H9 (cell line): ENCODE measurements around the gene HAUS8. TPM values are rescaled to one million over a fixed set of nuclear protein-coding genes. Genes with fewer than 3 reads are reported as not detected.

Experiments used
- DNase-seq: peaks from one replicate; pipeline ENCODE4 v3.0.0-alpha.2; 2017
- H2AFZ ChIP-seq: one replicate; pipeline ENCODE4 v1.6.1; 2013; ENCODE audit warnings: mild to moderate bottlenecking, low read length, control low read depth, moderate library complexity
- H2AK5ac ChIP-seq: 2 replicates; pipeline ENCODE4 v1.6.1; 2013; ENCODE audit warnings: low read length, control low read depth, mixed read lengths; ENCODE audit not compliant: insufficient read length
- H2BK120ac ChIP-seq: one replicate; pipeline ENCODE4 v1.6.1; 2013; ENCODE audit warnings: low read depth, mild to moderate bottlenecking, low read length, control low read depth, inconsistent platforms; ENCODE audit not compliant: poor library complexity, severe bottlenecking
- H2BK12ac ChIP-seq: 2 replicates; pipeline ENCODE4 v1.6.1; 2013; ENCODE audit warnings: low read length, control low read depth, mixed read lengths, low read depth; ENCODE audit not compliant: insufficient read length
- H2BK15ac ChIP-seq: 2 replicates; pipeline ENCODE4 v1.6.1; 2013; ENCODE audit warnings: low read depth, low read length, control low read depth
- H2BK20ac ChIP-seq: one replicate; pipeline ENCODE4 v1.6.1; 2013; ENCODE audit warnings: low read depth, mild to moderate bottlenecking, low read length, control low read depth, inconsistent platforms; ENCODE audit not compliant: poor library complexity, severe bottlenecking
- H2BK5ac ChIP-seq: 2 replicates; pipeline ENCODE4 v1.6.1; 2013; ENCODE audit warnings: low read length, control low read depth, mixed read lengths; ENCODE audit not compliant: insufficient read length
- H3K14ac ChIP-seq: 2 replicates; pipeline ENCODE4 v1.6.1; 2013; ENCODE audit warnings: low read length, control low read depth; ENCODE audit not compliant: insufficient read depth
- H3K18ac ChIP-seq: 2 replicates; pipeline ENCODE4 v1.6.1; 2013; ENCODE audit warnings: low read depth, mild to moderate bottlenecking, mixed read lengths, low read length, control low read depth; ENCODE audit not compliant: insufficient read length
- H3K23ac ChIP-seq: 2 replicates; pipeline ENCODE4 v1.6.1; 2013; ENCODE audit warnings: low read length, control low read depth, mixed read lengths, low read depth; ENCODE audit not compliant: insufficient read length
- H3K23me2 ChIP-seq: 2 replicates; pipeline ENCODE4 v1.6.1; 2013; ENCODE audit warnings: low read depth, mild to moderate bottlenecking, mixed read lengths, low read length, control low read depth; ENCODE audit not compliant: insufficient read length, poor library complexity, severe bottlenecking
- H3K27ac ChIP-seq: 2 replicates; pipeline ENCODE4 v1.5.1; 2013; ENCODE audit warnings: low read length, control low read depth, mixed read lengths, low read depth; ENCODE audit not compliant: insufficient read length
- H3K27me3 ChIP-seq: 2 replicates; pipeline ENCODE4 v1.6.1; 2013; ENCODE audit warnings: low read length, control low read depth, inconsistent platforms; ENCODE audit not compliant: insufficient read depth
- H3K4ac ChIP-seq: 2 replicates; pipeline ENCODE4 v1.6.1; 2013; ENCODE audit warnings: low read depth, mild to moderate bottlenecking, control low read depth, inconsistent platforms, low read length, moderate library complexity
- H3K4me1 ChIP-seq: 2 replicates; pipeline ENCODE4 v1.6.1; 2013; ENCODE audit warnings: low read length, control low read depth, inconsistent platforms; ENCODE audit not compliant: insufficient read depth
- H3K4me2 ChIP-seq: 2 replicates; pipeline ENCODE4 v1.6.1; 2013; ENCODE audit warnings: low read length, control low read depth, mixed read lengths; ENCODE audit not compliant: insufficient read length, insufficient read depth
- H3K56ac ChIP-seq: 2 replicates; pipeline ENCODE4 v1.6.1; 2013; ENCODE audit warnings: low read depth, mild to moderate bottlenecking, mixed read lengths, low read length, control low read depth; ENCODE audit not compliant: insufficient read length
- H3K79me1 ChIP-seq: 2 replicates; pipeline ENCODE4 v1.6.1; 2013; ENCODE audit warnings: low read depth, mild to moderate bottlenecking, moderate library complexity, low read length, control low read depth, inconsistent platforms; ENCODE audit not compliant: insufficient read depth, poor library complexity, severe bottlenecking
- H3K79me2 ChIP-seq: 2 replicates; pipeline ENCODE4 v1.6.1; 2013; ENCODE audit warnings: low read length, control low read depth, inconsistent platforms; ENCODE audit not compliant: insufficient read depth
- H3K9ac ChIP-seq: 2 replicates; pipeline ENCODE4 v1.6.1; 2013; ENCODE audit warnings: low read length, control low read depth, mixed read lengths; ENCODE audit not compliant: insufficient read length; ENCODE audit errors: extremely low read depth
- H3K9me3 ChIP-seq: one replicate; pipeline ENCODE4 v1.6.1; 2013; ENCODE audit warnings: low read depth, low read length, inconsistent platforms; ENCODE audit not compliant: control insufficient read depth
- H3T11ph ChIP-seq: one replicate; pipeline ENCODE4 v1.6.1; 2013; ENCODE audit warnings: mild to moderate bottlenecking, low read length, control low read depth, inconsistent platforms
- H4K20me1 ChIP-seq: one replicate; pipeline ENCODE4 v1.6.1; 2013; ENCODE audit not compliant: control insufficient read depth, insufficient read length, insufficient read depth
- H4K5ac ChIP-seq: 2 replicates; pipeline ENCODE4 v1.6.1; 2013; ENCODE audit warnings: low read depth, mild to moderate bottlenecking, mixed read lengths, low read length, control low read depth; ENCODE audit not compliant: insufficient read length
- H4K8ac ChIP-seq: replicated peaks from 2 replicates; pipeline ENCODE4 v1.6.1; 2013; ENCODE audit warnings: low read length, control low read depth, mixed read lengths, low read depth; ENCODE audit not compliant: insufficient read length
- H4K91ac ChIP-seq: 2 replicates; pipeline ENCODE4 v1.6.1; 2013; ENCODE audit warnings: low read depth, mild to moderate bottlenecking, moderate library complexity, mixed read lengths, low read length, control low read depth; ENCODE audit not compliant: insufficient read length
- H3K27ac Mint-ChIP-seq, 3 experiments: 2 replicates in 2 of 3; 3 replicates in 1 of 3; pipeline ENCODE4 v1.8.0; 2020 to 2021; ENCODE audit warnings: mixed read lengths in 3 of 3, mild to moderate bottlenecking in 1 of 3, moderate library complexity in 1 of 3
- H3K27me3 Mint-ChIP-seq: 2 replicates; pipeline ENCODE4 v1.8.0; 2021; ENCODE audit warnings: low read depth, mild to moderate bottlenecking, moderate library complexity, mixed read lengths
- H3K36me3 Mint-ChIP-seq, 3 experiments: 2 replicates in 2 of 3; 3 replicates in 1 of 3; pipeline ENCODE4 v1.8.0; 2020 to 2021; ENCODE audit warnings: low read depth in 3 of 3, mixed read lengths in 3 of 3; ENCODE audit not compliant: insufficient read depth in 1 of 3
- H3K4me1 Mint-ChIP-seq, 2 experiments: 2 replicates each; pipeline ENCODE4 v1.8.0; 2020; ENCODE audit warnings: mixed read lengths in 2 of 2
- H3K4me3 Mint-ChIP-seq, 2 experiments: 2 replicates in 1 of 2; 3 replicates in 1 of 2; pipeline ENCODE4 v1.8.0; 2020 to 2021; ENCODE audit warnings: mild to moderate bottlenecking in 2 of 2, mixed read lengths in 2 of 2, moderate library complexity in 1 of 2
- H3K9me3 Mint-ChIP-seq, 2 experiments: 2 replicates in 1 of 2; 3 replicates in 1 of 2; pipeline ENCODE4 v1.8.0; 2020; ENCODE audit warnings: mild to moderate bottlenecking in 2 of 2, mixed read lengths in 2 of 2, moderate library complexity in 1 of 2
- CTCF ChIP-seq: fragments of 200-600 bp; sonication (generic); conservative IDR thresholded peaks from 3 replicates; pipeline ENCODE4 v1.8.0; 2021; ENCODE audit warnings: antibody characterized with exemption, mild to moderate bottlenecking
- WGBS: extraction: QIAGEN DNeasy Blood & Tissue Kit; methylation state at CpG from one replicate; pipeline ENCODE4 v1.1.7; 2013; ENCODE audit warnings: missing lambda C conversion rate, low lambda C conversion rate, mixed read lengths; ENCODE audit not compliant: insufficient read length; ENCODE audit errors: extremely low coverage; 5-methylcytosine and 5-hydroxymethylcytosine counted together
- total RNA-seq: library from RNA; stranded (reverse); gene quantifications from 2 replicates; pipeline ENCODE4 v1.2.1, GENCODE V29; 2021

HAUS8 gene
- total RNA-seq, 1 experiment from 2014 or later: 27.8 TPM

- no peak overlapping the region for H2BK5ac ChIP-seq
- H4K8ac ChIP-seq: no peak overlapping the region
- no peak overlapping the region for H2BK15ac ChIP-seq
- WGBS: no CpG with 5 or more reads among the region's 9 CpGs
- no peaks in the 10 kb centered on the region for H3K4me1 ChIP-seq
- no peaks in the 10 kb centered on the region for H3K79me1 ChIP-seq
- Mint-ChIP-seq H3K27ac (peak overlapping the region in 1 of 3 experiments; percentile 7; a peak in 2 of 7 replicates), H3K9me3 (no peaks in the 10 kb centered on the region), H3K27me3 (no peaks in the 10 kb centered on the region), H3K4me1 (peaks cover 4 to 9% of the 10 kb centered on the region in 2 experiments; a peak in 3 of 4 replicates), H3K4me3 (no peak overlapping the region), H3K36me3 (peaks cover 8 to 10% (median 9%) of the 10 kb centered on the region in 3 experiments; a peak in 5 of 7 replicates)
- H3K14ac ChIP-seq: no peak overlapping the region
- no peak overlapping the region for H4K5ac ChIP-seq
- no peaks in the 10 kb centered on the region for H3K27me3 ChIP-seq
- no peak overlapping the region for H3K23ac ChIP-seq
- H3T11ph ChIP-seq: no peak overlapping the region
- no peak for DNase-seq
- no peak for TF ChIP-seq CTCF
- H3K18ac ChIP-seq: no peak overlapping the region
- peaks cover 9% of the 10 kb centered on the region; the same call in 1 of the 2 replicates for H3K79me2 ChIP-seq
- no peak overlapping the region for H3K4ac ChIP-seq
- H2AK5ac ChIP-seq: no peak overlapping the region
- no peak overlapping the region for H4K91ac ChIP-seq
- H3K27ac ChIP-seq: no peak overlapping the region
- H2AFZ ChIP-seq: no peak overlapping the region
- H3K9me3 ChIP-seq: no peaks in the 10 kb centered on the region
- H3K23me2 ChIP-seq: no peaks in the 10 kb centered on the region
- H2BK12ac ChIP-seq: no peak overlapping the region
- no peak overlapping the region for H3K9ac ChIP-seq
- H3K4me2 ChIP-seq: no peak overlapping the region
- no peak overlapping the region for H2BK120ac ChIP-seq
- no peaks in the 10 kb centered on the region for H4K20me1 ChIP-seq
- no peak overlapping the region for H3K56ac ChIP-seq
- H2BK20ac ChIP-seq: no peak overlapping the region
Measured at GRCh38 chr19:17090583-17090982, 15.3 kb upstream of the HAUS8 start.
